NCI-H2029 (cell line): ENCODE measurements around the gene DCAF6.

Experiments used
- DNase-seq: peaks from one replicate; lab custom pipeline; 2025; lab: John Stamatoyannopoulos, UW

The DCAF6 gene

GRCh38 chr1:167957710-167958109, 21.2 kb downstream of the DCAF6 start:
- no peak for DNase-seq

GRCh38 chr1:167964646-167965045, 28.2 kb downstream of the DCAF6 start:
- no peak for DNase-seq

GRCh38 chr1:167966050-167966449, 29.6 kb downstream of the DCAF6 start:
- no peak for DNase-seq

GRCh38 chr1:167968569-167968968, 32.1 kb downstream of the DCAF6 start:
- no peak for DNase-seq

GRCh38 chr1:167973832-167974231, 37.3 kb downstream of the DCAF6 start:
- no peak for DNase-seq

DNA sequence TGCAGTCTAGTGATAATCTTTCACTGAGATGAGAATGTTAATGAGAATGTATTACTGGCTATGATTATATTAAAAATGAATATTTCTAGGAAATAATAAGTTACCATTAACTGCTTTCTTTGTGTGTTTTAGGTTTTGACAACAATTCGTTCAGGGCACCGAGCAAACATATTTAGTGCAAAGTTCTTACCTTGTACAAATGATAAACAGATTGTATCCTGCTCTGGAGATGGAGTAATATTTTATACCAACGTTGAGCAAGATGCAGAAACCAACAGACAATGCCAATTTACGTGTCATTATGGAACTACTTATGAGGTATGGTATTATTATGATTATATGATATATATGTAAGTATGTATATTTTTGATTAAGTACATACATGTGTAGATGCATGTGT, 38.2 kb downstream of the DCAF6 start:
- no peak for DNase-seq

GRCh38 chr1:167977245-167977644, 40.8 kb downstream of the DCAF6 start:
- DNase-seq: no peak

DNA sequence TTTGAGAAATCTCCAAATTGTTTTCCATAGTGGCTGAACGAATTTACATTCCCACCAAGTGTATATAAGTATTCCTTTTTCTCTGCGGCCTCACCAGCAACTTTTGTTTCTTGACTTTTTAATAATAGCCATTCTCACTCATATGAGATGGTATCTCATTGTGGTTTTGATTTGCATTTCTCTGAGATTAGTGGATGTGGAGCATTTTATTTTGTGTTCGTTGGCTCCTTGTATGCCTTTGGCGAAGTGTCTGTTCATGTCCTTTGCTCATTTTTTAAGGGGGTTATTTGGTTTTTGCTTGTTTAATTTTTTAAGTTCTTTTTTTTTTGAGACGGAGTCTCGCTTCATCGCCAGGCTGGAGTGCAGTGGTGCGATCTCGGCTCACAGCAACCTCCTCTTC, 45.5 kb downstream of the DCAF6 start:
- no peak for DNase-seq

GRCh38 chr1:167983797-167984420, 47.4 kb downstream of the DCAF6 start:
- DNase-seq: no peak

GRCh38 chr1:167984886-167985489, 48.5 kb downstream of the DCAF6 start:
- no peak for DNase-seq

DNA sequence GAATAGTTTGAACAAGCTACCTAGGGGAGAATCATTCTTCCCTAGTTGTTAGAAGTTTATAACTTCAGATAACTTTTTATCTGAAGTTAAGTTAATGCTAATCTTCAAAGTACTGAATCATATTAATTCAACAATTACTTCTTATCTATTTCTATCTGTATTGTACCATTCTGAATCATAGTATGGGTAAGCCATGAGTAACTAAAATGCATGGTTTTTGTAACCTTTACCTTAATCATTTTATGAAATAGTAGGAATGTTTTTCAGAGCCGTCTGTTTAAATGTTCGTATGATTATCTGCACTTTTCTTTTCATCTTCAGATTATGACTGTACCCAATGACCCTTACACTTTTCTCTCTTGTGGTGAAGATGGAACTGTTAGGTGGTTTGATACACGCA, 50.7 kb downstream of the DCAF6 start:
- DNase-seq: no peak

GRCh38 chr1:167991546-167991945, 55.1 kb downstream of the DCAF6 start:
- DNase-seq: no peak

GRCh38 chr1:167993720-167994119, 57.2 kb downstream of the DCAF6 start:
- DNase-seq: no peak

DNA sequence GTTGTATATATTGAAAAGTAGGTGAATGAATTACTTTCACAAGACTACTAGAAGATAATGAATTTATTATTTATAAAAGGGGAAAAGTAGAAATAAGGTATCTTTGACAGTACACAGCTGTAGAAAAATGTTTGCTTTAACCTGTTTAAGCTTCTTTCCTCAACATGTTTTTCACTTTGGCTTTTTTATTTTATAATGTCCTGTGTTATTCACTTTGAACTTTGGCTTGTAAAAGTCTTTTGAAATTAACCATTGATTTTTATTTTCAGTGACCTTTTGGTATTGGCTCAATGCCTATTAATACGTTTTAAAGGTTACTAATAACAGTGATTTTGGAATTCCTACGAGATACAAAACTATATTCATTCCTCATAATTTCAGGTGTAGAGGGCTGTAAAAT, 58.1 kb downstream of the DCAF6 start:
- DNase-seq: no peak

- no peak for DNase-seq
These were observed 58.6 kb downstream of the DCAF6 start for GRCh38 chr1:167995038-167995437.

GRCh38 chr1:167996266-167996665, 59.8 kb downstream of the DCAF6 start:
- no peak for DNase-seq

DNA sequence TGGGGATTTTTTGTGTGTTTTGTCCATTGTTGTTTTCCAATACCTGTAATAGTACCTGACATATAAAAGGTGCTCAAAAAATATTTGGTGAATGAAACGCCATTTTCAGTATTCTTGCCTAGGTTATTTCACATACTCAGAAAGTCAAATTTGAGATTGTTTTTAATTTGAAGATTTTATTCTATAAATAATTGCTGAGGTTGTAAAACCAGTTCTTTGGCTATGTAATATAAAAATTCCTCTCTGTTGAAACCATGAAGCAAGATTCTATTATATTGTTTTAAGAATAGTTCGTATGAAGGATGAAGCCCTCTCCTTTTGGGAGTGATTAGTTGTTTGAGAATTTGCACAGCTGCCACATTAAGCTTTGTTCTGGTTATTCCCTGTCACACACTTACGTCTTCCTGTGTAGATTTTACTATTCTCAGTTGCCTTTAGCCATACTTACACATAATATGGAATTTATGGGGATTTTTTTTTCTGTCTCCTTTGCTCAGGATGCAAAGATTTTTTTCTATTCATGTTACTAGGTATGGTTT, 60.6 kb downstream of the DCAF6 start:
- DNase-seq: no peak

GRCh38 chr1:167999877-168000276, 63.4 kb downstream of the DCAF6 start:
- DNase-seq: no peak

DNA sequence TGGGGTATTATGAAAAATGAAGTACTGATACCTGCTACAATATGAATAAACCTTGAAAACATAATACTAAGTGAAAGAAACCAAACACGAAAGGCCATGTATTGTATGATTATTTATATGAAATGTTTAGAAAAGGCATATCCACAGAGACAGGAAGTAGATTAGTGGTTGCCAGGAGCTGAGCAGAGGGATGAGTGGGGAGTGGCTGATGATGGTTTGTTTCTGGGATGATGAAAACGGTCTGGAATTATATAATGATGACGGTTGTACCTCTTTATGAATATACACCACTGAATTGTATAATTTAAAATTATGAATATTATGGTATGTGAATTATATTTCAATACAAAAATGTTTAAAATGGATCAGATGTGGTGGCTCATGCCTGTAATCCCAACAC, 64.2 kb downstream of the DCAF6 start:
- DNase-seq: no peak

DNA sequence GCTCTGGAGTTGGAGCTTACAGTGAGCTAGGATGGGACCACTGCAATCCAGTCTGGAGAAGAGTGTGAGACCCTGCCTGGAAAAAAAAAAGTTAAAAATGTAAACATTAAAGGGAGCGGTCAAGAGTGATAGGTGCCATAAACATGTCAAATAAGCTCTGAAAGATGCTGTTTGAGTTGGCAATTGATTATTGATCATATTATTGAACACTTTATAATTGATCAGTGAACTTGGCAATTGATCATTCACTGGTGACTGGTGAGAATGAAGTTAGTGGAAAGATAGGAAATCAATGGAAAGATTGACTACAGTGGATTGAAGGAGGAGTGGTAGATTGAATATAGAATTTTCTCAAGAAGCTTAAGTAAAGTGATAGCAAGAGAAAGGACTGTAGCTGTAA, 64.7 kb downstream of the DCAF6 start:
- no peak for DNase-seq

GRCh38 chr1:168004531-168004930, 68.0 kb downstream of the DCAF6 start:
- no peak for DNase-seq

GRCh38 chr1:168005529-168005928, 69.0 kb downstream of the DCAF6 start:
- no peak for DNase-seq

GRCh38 chr1:168007691-168008090, 71.2 kb downstream of the DCAF6 start:
- DNase-seq: no peak

DNA sequence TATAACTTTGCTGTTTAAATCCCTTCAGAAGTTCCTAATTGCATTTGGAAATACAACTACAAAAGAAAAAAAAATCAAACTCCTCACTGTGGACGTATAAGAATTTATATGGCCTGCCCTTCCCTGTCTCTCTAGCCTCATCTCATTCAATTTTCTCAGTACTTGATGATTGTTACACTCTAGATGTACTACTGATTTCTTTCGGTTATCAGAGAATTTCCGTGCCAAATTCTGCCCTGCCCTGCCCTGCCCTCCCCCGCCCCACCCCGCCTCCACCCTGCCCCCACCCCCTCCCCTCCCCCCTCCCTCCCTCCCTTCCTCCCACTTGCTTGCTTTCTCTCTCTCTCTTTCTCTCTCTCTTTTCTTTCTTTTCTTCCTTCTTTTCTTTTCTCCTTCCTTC, 72.1 kb downstream of the DCAF6 start:
- no peak for DNase-seq
